ENCODE results near the gene KCNJ11. TPM values are rescaled to one million over a fixed set of nuclear protein-coding genes. Genes with fewer than 3 reads are reported as not detected.

The KCNJ11 gene
- total and polyA plus RNA-seq, 10 of the 15 experiments (the other 5 are each of a cell fraction or from before 2014, with no cell fraction given): 0.06 to 0.56 (median 0.21) TPM; not detected in 6

GRCh38 chr11:17397311-17398002, 9.0 kb upstream of the KCNJ11 start:
- in situ Hi-C loops (cut with MboI) (no loop called here), intact Hi-C loops (cut with micrococcal nuclease; ENCODE audit: unreplicated experiment) (no loop called here)
- RAD21 ChIA-PET (ENCODE audit: unreplicated experiment): no interaction called here
- Histone ChIP-seq H4K20me1 (ENCODE audit: control insufficient read depth, insufficient read depth) (no peaks in the 10 kb centered on the region), H3K27ac (ENCODE audit: control insufficient read depth, insufficient read depth) (no peak overlapping the region), H3K4me1 (ENCODE audit: control insufficient read depth, insufficient read depth, low read length) (peaks cover 9% of the 10 kb centered on the region), H3K9ac (ENCODE audit: control insufficient read depth, insufficient read depth, low read length) (no peak overlapping the region), H2AFZ (ENCODE audit: control insufficient read depth, low read depth, low read length) (no peak overlapping the region), H3K9me3 (replicated peaks; ENCODE audit: control insufficient read depth, insufficient read depth, low read length) (no peaks in the 10 kb centered on the region), H3K79me2 (ENCODE audit: control insufficient read depth, insufficient read depth, low read length) (no peaks in the 10 kb centered on the region), H3K4me3 (no peak overlapping the region), H3K36me3 (ENCODE audit: control insufficient read depth in 2 of 2, insufficient read depth in 2 of 2, low read length in 1 of 2) (no peaks in the 10 kb centered on the region), H3K4me2 (ENCODE audit: control insufficient read depth, insufficient read depth) (no peak overlapping the region), H3K27me3 (replicated peaks in 1 of 2; ENCODE audit: control insufficient read depth in 2 of 2, insufficient read depth in 2 of 2, low read length in 1 of 2) (no peaks in the 10 kb centered on the region)
- 48% methylated on average over 14 of the region's 14 CpGs for WGBS (ENCODE audit: insufficient coverage, insufficient replicate concordance, low lambda C conversion rate, missing lambda C conversion rate)
- no peak for TF ChIP-seq SMARCA5 (IDR thresholded peaks at IDR 0.05)
- POLR2A ChIA-PET: no interaction called here
- CTCF ChIA-PET: interaction anchor here (1.3 to 1.7 kb wide), 2 partner anchors 8 to 168 kb away, joined by 3 to 4 read pairs; no protein-coding TSS in a partner anchor
- SMC1A ChIA-PET (ENCODE audit: uncharacterized antibody, unreplicated experiment): no interaction called here
- ATAC-seq: no peak
- no peak for FAIRE-seq
- no peak for DNase-seq (ENCODE audit: low read depth, low spot score)
- no TSS peak for BruUV-seq (replicated peaks)

- ATAC-seq (no peak), DNase-seq (ENCODE audit: low read depth, low spot score) (no peak), FAIRE-seq (no peak)
- Histone ChIP-seq H2AFZ (ENCODE audit: control insufficient read depth, low read depth, low read length) (no peak overlapping the region), H3K36me3 (ENCODE audit: control insufficient read depth in 2 of 2, insufficient read depth in 2 of 2, low read length in 1 of 2) (no peaks in the 10 kb centered on the region), H3K4me1 (ENCODE audit: control insufficient read depth, insufficient read depth, low read length) (peaks cover 9% of the 10 kb centered on the region), H3K27ac (ENCODE audit: control insufficient read depth, insufficient read depth) (no peak overlapping the region), H3K27me3 (replicated peaks in 1 of 2; ENCODE audit: control insufficient read depth in 2 of 2, insufficient read depth in 2 of 2, low read length in 1 of 2) (no peaks in the 10 kb centered on the region), H3K4me2 (ENCODE audit: control insufficient read depth, insufficient read depth) (no peak overlapping the region), H3K4me3 (no peak overlapping the region), H3K9me3 (replicated peaks; ENCODE audit: control insufficient read depth, insufficient read depth, low read length) (no peaks in the 10 kb centered on the region), H3K9ac (ENCODE audit: control insufficient read depth, insufficient read depth, low read length) (no peak overlapping the region), H3K79me2 (ENCODE audit: control insufficient read depth, insufficient read depth, low read length) (no peaks in the 10 kb centered on the region), H4K20me1 (ENCODE audit: control insufficient read depth, insufficient read depth) (no peaks in the 10 kb centered on the region)
- SMC1A ChIA-PET (ENCODE audit: uncharacterized antibody, unreplicated experiment): no interaction called here
- RAD21 ChIA-PET (ENCODE audit: unreplicated experiment): no interaction called here
- CTCF ChIA-PET: no interaction called here
- 55% methylated on average over 22 of the region's 22 CpGs for WGBS (ENCODE audit: insufficient coverage, insufficient replicate concordance, low lambda C conversion rate, missing lambda C conversion rate)
- in situ Hi-C loops (cut with MboI): no loop called here
- intact Hi-C loops (cut with micrococcal nuclease; ENCODE audit: unreplicated experiment): no loop called here
- BruUV-seq (replicated peaks): no TSS peak
- POLR2A ChIA-PET: no interaction called here
- TF ChIP-seq, protein P1, sequence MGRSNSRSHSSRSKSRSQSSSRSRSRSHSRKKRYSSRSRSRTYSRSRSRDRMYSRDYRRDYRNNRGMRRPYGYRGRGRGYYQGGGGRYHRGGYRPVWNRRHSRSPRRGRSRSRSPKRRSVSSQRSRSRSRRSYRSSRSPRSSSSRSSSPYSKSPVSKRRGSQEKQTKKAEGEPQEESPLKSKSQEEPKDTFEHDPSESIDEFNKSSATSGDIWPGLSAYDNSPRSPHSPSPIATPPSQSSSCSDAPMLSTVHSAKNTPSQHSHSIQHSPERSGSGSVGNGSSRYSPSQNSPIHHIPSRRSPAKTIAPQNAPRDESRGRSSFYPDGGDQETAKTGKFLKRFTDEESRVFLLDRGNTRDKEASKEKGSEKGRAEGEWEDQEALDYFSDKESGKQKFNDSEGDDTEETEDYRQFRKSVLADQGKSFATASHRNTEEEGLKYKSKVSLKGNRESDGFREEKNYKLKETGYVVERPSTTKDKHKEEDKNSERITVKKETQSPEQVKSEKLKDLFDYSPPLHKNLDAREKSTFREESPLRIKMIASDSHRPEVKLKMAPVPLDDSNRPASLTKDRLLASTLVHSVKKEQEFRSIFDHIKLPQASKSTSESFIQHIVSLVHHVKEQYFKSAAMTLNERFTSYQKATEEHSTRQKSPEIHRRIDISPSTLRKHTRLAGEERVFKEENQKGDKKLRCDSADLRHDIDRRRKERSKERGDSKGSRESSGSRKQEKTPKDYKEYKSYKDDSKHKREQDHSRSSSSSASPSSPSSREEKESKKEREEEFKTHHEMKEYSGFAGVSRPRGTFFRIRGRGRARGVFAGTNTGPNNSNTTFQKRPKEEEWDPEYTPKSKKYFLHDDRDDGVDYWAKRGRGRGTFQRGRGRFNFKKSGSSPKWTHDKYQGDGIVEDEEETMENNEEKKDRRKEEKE (IDR thresholded peaks at IDR 0.05): no peak
- TF ChIP-seq BCL3 (IDR thresholded peaks at IDR 0.05; ENCODE audit: borderline replicate concordance, insufficient read depth, low read depth, low read length, poor library complexity, severe bottlenecking): no peak
- no peak for TF ChIP-seq NBN (IDR thresholded peaks at IDR 0.05)
- TF ChIP-seq RAD21 (IDR thresholded peaks at IDR 0.05; ENCODE audit: insufficient read depth, low read depth, low read length): no peak
- TF ChIP-seq CREB1 (IDR thresholded peaks at IDR 0.05; ENCODE audit: low read depth): no peak
- TF ChIP-seq ZSCAN29 (IDR thresholded peaks at IDR 0.05): no peak
- TF ChIP-seq NRF1 (conservative IDR thresholded peaks at IDR 0.05; ENCODE audit: low read depth, low read length): no peak
- TF ChIP-seq HCFC1 (IDR thresholded peaks at IDR 0.05; ENCODE audit: low read length): no peak
- no peak for TF ChIP-seq BACH1 (IDR thresholded peaks at IDR 0.05; ENCODE audit: borderline replicate concordance)
- no peak for TF ChIP-seq LARP7 (IDR thresholded peaks at IDR 0.05)
These were observed 8.3 kb upstream of the KCNJ11 start for GRCh38 chr11:17396598-17397310.
